ENCODE measurements around the gene ACTMAP. TPM values are rescaled to one million over a fixed set of nuclear protein-coding genes. Genes with fewer than 3 reads are reported as not detected.
A peak's percentile ranks its signal among the peaks of the same experiment; 100 is the strongest.

The ACTMAP gene
- total and polyA plus RNA-seq, 9 of the 15 experiments (the other 6 are each of a cell fraction or from before 2014, with no cell fraction given) = 1.7 to 16.6 (median 4.9) TPM

DNA sequence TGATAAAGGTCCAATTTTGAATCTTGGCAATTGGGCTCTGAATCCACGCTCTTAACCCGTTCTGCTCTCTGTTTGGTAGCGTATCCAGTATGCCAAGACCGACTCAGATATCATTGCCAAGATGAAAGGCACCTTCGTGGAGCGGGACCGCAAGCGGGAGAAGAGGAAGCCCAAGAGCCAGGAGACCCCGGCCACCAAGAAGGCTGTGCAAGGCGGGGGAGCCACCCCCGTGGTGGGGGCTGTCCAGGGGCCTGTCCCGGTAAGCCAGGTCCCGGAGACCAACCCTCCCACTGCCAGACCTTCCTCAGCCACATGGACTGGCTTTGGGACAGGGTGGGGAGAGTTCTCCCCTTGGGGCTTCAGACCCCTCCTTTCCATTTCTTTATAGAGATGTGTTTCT is 9.1 kb upstream of the ACTMAP start:
- CTCF ChIA-PET (ENCODE audit: low intra/inter-chr PET ratio) = no interaction called here
- Histone ChIP-seq H3K9me1 (ENCODE audit: control insufficient read depth, insufficient read depth, low read length) (peaks cover 3% of the 10 kb centered on the region), H3K9ac (ENCODE audit: insufficient read depth in 1 of 2, low read depth in 2 of 2, low read length in 2 of 2) (peak overlapping the region in 1 of 2 experiments; percentile 66; a peak in 1 of 4 replicates), H3K4me3 (no peak overlapping the region), H2AFZ (ENCODE audit: low read depth, low read length) (no peak overlapping the region), H4K20me1 (replicated peaks; ENCODE audit: control insufficient read depth, insufficient read depth, low read length) (peaks cover 26% of the 10 kb centered on the region), H3K9me3 (replicated peaks; ENCODE audit: control insufficient read depth, insufficient read depth, low read depth, low read length) (no peaks in the 10 kb centered on the region), H3K4me1 (replicated peaks in 1 of 2; ENCODE audit: control insufficient read depth in 2 of 2, insufficient read depth in 2 of 2, low read length in 2 of 2) (peaks cover 10 to 16% of the 10 kb centered on the region in 2 experiments; a peak in 4 of 5 replicates), H3K27me3 (ENCODE audit: control insufficient read depth in 2 of 2, insufficient read depth in 2 of 2, low read length in 2 of 2) (no peaks in the 10 kb centered on the region), H3K36me3 (ENCODE audit: control insufficient read depth, insufficient read depth, low read length) (peaks cover 95% of the 10 kb centered on the region), H3K27ac (ENCODE audit: extremely low read depth, low read depth, low read length) (no peak overlapping the region), H3K79me2 (ENCODE audit: control insufficient read depth, insufficient read depth, low read length) (peaks cover 59% of the 10 kb centered on the region), H3K4me2 (ENCODE audit: insufficient read depth, low read length) (no peak overlapping the region)
- FAIRE-seq (no peak), ATAC-seq (no peak), DNase-seq (ENCODE audit: extremely low read depth in 1 of 4, low spot score in 3 of 4) (no peak)
- 90% methylated on average over 9 of the region's 13 CpGs for WGBS (ENCODE audit: insufficient coverage, low coverage, missing lambda C conversion rate)
- intact Hi-C loops (cut with micrococcal nuclease) (no loop called here), in situ Hi-C loops (cut with MboI) (no loop called here)
- TF ChIP-seq TAL1 (IDR thresholded peaks at IDR 0.05) (no peak), MXI1 (IDR thresholded peaks at IDR 0.05; ENCODE audit: low read depth, low read length) (no peak), EP300 (IDR thresholded peaks at IDR 0.05; ENCODE audit: low read length) (no peak), ZNF766 (CRISPR knock-in tag; conservative IDR thresholded peaks at IDR 0.05) (no peak), ZNF77 (CRISPR knock-in tag; IDR thresholded peaks at IDR 0.05) (no peak), RBFOX2 (IDR thresholded peaks at IDR 0.05; ENCODE audit: low read depth, low read length) (peak; percentile 45)
- TF ChIP-seq, protein P1, sequence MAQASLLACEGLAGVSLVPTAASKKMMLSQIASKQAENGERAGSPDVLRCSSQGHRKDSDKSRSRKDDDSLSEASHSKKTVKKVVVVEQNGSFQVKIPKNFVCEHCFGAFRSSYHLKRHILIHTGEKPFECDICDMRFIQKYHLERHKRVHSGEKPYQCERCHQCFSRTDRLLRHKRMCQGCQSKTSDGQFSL (CRISPR knock-in tag; IDR thresholded peaks at IDR 0.05) = no peak
- TF ChIP-seq, protein P1 (tag; IDR thresholded peaks at IDR 0.05) = no peak
- POLR2A ChIA-PET = interaction anchor here (0.6 to 2.3 kb wide), 4 partner anchors 7 to 96 kb away, joined by 4 to 8 read pairs (median 6); partner anchors contain the start of genes ACTMAP and RAB4B
- no TSS peak for BruUV-seq (replicated peaks)

All from K562 (cell line).